HuH-7 (cell line): ENCODE results near the gene KCNMA1.

Source experiments
- DNase-seq: peaks from one replicate; pipeline ENCODE4 v3.0.0; 2011; ENCODE audit warnings: low spot score

KCNMA1 gene

DNA sequence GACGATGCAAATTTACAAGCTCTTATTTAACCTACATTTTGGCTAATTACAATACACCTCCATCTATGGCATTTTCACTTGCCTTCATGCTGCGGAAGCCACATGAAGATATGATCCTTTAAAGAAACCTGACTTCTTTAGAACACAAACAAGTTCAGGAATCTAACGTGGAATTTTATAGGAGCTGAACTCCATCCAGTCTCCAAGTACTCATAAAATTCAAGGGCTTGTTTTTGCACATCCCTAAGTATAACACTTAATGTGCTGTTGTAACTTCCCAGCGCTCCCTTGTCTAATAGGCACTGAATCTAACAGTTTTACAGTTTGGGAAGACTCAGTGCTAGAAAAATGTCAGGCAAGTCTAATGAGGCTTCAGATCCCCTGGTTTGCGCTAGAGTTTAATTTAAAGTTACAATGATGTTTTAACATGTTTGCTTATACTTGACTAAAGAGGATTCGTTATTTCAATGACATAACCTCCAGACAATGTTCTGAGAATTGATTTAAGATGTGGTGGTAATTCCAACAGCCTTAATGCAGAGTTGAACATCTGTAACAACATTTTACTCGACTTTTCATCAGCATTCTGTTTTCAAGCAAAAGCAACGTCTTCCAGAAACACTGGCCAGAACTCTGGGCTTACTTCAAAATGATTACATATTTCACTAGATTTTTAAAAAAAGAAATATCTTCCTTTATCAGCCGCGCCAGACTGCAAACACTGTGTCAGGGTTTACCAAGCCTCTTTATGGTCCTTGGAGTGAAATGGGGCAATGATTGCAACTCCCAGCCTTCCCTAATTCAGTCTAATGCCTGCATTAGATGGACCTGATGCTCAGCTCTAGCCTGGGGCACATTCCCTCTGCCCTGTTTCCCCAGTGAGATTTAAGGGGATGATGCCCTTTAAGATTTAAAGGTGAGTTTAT is 664.3 kb downstream of the KCNMA1 start:
- DNase-seq, result no peak

DNA sequence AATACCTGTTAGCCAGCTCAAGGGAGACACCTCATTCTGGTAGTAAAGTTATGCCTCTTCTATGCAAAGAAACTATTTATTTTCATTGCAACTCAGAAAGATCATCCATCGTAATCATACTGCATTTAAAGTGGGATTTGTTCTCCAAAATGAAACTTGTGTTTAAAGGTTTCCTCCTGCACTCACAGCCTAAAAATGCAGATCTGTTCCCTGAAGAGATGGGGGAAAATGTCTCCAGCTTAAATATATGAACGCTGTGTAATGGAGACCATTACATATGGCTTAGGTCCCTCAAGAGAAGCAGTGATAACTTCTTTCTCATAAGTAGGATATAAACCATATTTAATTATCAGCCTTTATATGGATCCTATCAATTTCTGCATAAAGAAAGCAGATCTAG is 665.1 kb downstream of the KCNMA1 start:
- DNase-seq, result no peak

- no peak for DNase-seq
Observed at GRCh38 chr10:76971547-76972170, 665.9 kb downstream of the KCNMA1 start.

DNA sequence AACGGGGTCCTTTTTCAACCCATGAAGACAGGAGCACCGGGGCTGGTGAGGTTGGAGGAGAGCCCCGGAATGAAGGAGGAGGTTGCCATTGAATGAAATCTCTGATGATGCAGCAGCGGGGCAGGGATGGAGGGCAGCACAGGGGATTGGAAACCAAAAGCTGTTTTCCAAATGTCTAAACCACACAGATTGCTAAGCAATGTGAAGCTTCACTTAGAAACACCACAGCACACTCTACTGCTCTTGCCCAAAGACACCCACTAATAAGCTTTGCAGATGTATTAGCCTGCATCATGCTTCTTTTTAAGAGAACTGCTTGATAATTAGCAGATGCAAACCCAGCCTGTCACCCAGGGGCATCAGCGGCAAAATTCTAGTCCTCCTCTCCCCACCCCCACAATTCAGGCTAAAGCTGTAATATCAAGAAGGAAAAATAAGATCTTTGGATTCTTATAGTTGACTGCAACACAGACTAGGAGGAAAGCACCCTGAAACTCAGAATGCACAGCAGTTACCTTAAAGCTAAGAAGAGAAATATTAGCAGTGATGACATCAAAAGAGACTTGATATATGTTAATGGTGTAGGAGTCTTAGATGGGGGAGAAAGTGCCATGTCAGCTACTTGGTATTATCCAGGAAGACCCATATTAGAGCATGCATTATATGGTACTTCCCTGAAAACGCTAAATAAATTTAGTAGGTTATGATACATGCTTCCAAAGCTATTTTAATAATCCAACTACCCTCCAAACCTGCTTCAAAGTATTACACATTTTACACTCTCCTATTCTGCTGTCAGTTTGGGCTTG is 666.7 kb downstream of the KCNMA1 start:
- DNase-seq, result no peak

- no peak for DNase-seq
Observed at GRCh38 chr10:76969366-76969948, 668.2 kb downstream of the KCNMA1 start.

GRCh38 chr10:76968483-76968882 is 669.1 kb downstream of the KCNMA1 start:
- DNase-seq, result no peak

- no peak for DNase-seq
Observed at GRCh38 chr10:76962851-76963250, 674.8 kb downstream of the KCNMA1 start.

DNA sequence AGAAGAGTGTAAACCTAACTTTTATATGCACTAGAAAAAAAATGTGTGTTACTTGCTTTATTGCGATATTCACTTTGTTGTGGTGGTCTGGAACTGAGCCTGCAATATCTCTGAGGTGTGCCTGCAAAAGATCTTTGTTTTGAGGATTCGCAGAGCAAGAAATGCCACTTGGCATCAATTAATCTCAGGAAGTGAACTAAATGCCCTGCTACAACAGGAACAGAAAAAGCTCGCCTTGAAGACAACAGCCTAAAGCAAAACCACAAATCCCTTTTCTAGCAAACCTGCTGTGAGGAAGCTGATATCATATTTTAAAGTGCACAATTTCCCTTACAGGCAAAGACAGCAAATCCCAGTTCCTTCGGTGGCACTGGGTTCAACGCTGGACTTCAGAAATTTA is 675.8 kb downstream of the KCNMA1 start:
- no peak for DNase-seq

GRCh38 chr10:76959111-76959510 is 678.5 kb downstream of the KCNMA1 start:
- no peak for DNase-seq

GRCh38 chr10:76954838-76955237 is 682.8 kb downstream of the KCNMA1 start:
- no peak for DNase-seq

DNA sequence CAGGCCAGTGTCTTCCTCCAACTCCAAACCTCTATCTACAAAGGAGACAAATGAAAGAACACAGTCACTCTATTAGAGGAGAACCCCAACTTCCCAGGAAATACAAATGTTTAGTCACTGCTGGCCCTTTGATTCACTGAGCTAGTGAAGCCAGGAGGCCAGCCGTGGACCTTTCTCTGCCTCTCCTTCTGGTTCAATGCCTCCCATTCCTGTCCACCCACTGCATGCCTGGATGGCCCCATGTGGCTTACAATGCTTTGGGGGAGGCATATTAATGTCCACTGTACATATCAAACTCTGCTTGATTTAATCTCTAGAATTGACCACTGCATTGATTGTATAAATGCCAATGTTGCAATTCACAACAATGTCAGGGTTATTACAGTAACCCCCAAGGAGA is 687.3 kb downstream of the KCNMA1 start:
- no peak for DNase-seq

DNA sequence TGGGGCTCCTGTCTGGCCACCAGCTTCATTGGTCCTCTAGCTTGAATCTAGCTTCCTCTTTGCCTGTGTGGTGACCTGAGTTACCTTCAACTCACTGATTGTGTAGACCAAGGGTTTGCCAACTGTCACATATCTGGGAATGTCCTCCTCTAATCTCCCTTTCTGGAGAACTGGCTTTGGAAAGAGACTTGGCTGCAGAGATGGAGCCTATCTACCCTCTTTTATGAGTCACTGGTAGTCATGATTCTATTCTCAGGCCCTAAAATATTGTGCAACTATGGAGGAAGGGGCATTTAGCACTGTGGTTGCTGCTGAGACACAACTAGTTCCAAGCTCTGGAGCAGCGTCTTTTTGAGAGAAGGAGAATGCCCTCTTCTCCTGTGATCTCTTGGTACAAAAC is 691.3 kb downstream of the KCNMA1 start:
- DNase-seq, result no peak

DNA sequence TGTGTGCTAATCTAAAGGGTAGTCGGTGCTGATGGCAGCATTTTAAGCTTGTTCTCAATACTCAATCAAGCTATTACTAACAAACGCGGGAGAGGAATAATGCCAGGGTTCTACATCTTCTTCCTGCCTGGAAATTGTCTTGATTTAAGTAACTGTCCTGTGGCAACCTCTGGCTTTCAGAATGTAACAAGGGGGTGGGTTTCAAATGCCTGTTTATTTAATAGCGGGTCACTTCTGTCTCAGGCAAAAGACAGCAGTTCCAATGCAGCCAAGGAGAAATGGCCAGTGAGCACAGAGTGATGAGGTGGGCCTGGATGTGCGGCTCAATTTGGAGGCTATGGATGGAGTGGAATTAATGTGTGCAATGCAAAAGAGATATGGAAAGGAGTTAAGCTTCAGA is 692.4 kb downstream of the KCNMA1 start:
- no peak for DNase-seq

GRCh38 chr10:76944640-76945039 is 693.0 kb downstream of the KCNMA1 start:
- DNase-seq, result no peak

GRCh38 chr10:76942628-76943416 is 694.8 kb downstream of the KCNMA1 start:
- DNase-seq, result no peak

GRCh38 chr10:76939933-76940468 is 697.6 kb downstream of the KCNMA1 start:
- no peak for DNase-seq

DNA sequence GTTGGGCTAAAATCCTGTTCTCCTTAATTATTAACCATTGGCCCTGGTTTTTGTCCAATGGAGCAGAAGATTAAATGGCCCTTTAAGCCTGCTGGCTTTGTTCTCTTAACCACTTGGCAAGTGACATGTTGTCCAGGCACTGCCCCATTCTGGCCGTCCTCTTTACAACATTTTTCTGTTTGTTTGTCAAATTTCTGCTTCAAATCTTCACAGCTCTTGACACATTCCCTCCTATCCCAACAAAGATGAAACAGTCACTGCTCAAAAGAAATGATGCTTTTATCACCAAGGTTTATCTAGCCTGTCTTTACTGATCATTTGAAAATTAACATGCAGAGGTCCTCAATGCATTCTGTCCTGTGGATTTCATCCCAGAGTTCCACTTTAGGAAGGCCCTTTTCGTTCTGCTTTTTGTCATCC is 700.4 kb downstream of the KCNMA1 start:
- no peak for DNase-seq

DNA sequence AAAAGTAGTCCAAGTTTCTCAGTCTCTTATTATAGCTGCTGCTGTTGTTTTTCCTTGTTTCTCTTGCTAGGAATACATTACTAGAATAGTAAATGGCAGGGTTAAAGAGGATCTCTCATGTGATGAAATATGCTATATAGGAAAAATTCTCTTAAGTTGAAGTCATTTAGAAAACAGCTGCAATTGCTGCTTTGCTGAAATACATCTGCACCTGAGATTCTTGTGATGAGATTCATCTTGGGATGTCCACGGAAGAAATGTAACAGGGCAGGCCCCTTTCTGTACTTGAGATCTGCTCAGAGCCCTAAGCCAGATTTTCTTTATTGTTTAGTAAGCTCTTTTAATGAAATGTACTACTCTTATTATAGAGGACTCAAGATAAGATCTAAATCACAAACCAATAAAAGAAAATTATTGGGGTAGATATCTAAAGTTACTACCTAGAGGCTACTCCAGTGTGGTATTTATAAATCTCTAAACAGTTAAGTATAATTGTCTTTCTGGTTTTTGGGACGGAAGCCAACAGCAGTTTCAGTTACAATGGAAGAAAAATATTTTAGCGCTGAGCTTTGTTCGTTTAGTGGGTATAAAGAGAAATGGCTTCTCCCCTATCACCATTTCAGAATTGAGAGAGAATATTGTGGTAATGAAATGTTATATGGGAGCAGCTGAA is 701.5 kb downstream of the KCNMA1 start:
- no peak for DNase-seq

GRCh38 chr10:76928565-76928964 is 709.0 kb downstream of the KCNMA1 start:
- no peak for DNase-seq

DNA sequence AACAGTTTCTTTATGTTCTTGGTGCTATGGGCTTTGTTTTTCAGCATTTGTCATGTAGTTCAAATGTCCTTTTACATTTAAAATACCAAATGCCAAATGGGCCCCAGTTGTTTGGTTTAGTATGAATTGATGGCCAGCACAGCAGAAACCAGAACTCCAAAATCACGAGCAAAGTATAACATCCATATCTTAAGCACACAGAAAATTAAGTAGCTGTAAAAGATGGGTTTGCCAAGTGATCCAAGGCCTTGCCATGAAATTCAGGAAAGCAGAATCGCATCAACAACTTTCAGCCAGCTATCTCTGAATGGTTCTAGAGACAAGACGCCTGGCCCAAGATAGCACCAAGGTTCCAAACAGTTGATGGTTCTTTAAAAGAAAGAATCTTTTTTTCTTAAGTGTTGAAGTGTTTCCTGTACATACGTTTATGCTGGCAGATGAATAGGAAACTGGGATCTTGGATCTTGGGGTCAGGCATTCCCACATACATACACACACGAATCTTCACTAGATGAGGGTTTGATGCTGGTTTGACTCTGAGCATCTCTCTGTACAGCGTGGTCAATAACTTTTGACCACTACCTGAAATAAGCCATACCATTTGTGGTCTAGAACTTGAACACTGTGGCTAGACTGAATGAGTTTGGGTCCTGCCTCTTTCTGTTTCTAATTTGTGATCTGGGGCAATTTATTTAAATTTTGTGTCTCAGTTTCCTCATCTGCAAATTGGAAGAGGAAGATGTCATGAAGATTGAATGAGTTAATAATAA is 711.8 kb downstream of the KCNMA1 start:
- no peak for DNase-seq
